ENCODE measurements around the gene CREB3L1.

- TF ChIP-seq EZH2phosphoT487 (IDR thresholded peaks at IDR 0.05; ENCODE audit: borderline replicate concordance, low read length), result peak; percentile 75; the same call in 1 of the 2 replicates
- TF ChIP-seq, protein P1, sequence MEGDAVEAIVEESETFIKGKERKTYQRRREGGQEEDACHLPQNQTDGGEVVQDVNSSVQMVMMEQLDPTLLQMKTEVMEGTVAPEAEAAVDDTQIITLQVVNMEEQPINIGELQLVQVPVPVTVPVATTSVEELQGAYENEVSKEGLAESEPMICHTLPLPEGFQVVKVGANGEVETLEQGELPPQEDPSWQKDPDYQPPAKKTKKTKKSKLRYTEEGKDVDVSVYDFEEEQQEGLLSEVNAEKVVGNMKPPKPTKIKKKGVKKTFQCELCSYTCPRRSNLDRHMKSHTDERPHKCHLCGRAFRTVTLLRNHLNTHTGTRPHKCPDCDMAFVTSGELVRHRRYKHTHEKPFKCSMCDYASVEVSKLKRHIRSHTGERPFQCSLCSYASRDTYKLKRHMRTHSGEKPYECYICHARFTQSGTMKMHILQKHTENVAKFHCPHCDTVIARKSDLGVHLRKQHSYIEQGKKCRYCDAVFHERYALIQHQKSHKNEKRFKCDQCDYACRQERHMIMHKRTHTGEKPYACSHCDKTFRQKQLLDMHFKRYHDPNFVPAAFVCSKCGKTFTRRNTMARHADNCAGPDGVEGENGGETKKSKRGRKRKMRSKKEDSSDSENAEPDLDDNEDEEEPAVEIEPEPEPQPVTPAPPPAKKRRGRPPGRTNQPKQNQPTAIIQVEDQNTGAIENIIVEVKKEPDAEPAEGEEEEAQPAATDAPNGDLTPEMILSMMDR (IDR thresholded peaks at IDR 0.05; ENCODE audit: low read depth, low read length, poor library complexity, severe bottlenecking), result no peak
Observed at GRCh38 chr11:46333394-46333947, 56.0 kb downstream of the CREB3L1 start.

Measured in DOHH2 (cell line).